NB4 (cell line): ENCODE results near the gene GTF2F1.

Experiments used
- CTCF ChIP-seq: IDR thresholded peaks from one replicate; pipeline ENCODE4 v1.5.1; 2012; ENCODE audit warnings: low read depth, low read length
- MYC ChIP-seq: IDR thresholded peaks from 2 replicates; pipeline ENCODE4 v1.6.1; 2011; ENCODE audit warnings: low read depth, low read length
- POLR2A ChIP-seq: IDR thresholded peaks from 2 replicates; pipeline ENCODE4 v1.6.1; 2011; ENCODE audit warnings: mild to moderate bottlenecking; ENCODE audit not compliant: insufficient read length; ENCODE audit errors: extremely low read depth
- TF ChIP-seq, protein P1 (sequence below): IDR thresholded peaks from 2 replicates; pipeline ENCODE4 v1.6.1; 2011; ENCODE audit warnings: low read depth, low read length

DNA sequence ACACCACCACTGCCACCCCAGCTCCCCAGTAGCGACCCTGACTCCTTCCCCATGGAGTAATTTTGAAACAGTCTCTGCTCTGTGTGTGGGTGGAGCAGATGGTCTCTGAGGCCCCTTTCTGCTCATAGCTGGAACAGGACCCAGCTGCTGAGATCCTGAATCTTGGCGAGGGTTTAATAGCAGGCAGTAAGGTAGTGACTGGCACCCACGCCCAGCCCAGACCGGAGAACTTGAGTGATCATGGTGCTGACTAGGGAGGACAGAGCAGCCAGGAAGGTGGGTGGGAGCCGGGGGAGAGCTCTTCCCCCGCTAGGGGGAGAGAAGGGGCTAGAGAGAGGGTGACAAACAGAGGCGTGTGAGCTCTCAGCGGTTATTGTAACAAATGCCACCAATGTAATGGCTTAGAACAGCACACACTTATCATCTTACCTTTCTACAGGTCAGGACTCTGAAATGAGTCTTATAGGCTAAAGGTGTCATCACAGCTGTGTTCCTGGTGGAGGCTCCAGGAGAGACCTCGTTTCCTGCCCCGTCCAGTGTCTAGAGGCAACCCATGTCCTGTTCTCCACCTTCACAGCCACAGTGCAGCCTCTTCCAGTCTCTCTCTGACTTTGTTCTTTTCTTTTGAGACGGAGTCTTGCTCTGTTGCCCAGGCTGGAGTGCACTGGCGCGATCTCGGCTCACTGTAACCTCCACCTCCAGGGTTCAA is 52.3 kb downstream of the GTF2F1 start:
- TF ChIP-seq, protein P1, sequence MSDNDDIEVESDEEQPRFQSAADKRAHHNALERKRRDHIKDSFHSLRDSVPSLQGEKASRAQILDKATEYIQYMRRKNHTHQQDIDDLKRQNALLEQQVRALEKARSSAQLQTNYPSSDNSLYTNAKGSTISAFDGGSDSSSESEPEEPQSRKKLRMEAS, result no peak
- TF ChIP-seq CTCF (no peak), POLR2A (no peak), MYC (no peak)
